WTC11 (cell line): ENCODE data around the gene STAG1.

ENCODE experiments used
- ATF1 ChIP-seq: sonication (generic); formaldehyde crosslinking; IDR thresholded peaks from 2 replicates; pipeline ENCODE4 v1.8.1; 2023; ENCODE audit warnings: mild to moderate bottlenecking, moderate library complexity, missing genetic modification reagents
- CREB1 ChIP-seq: sonication (generic); formaldehyde crosslinking; IDR thresholded peaks from 2 replicates; pipeline ENCODE4 v1.8.0; 2023; ENCODE audit warnings: mild to moderate bottlenecking, missing genetic modification reagents
- CREM ChIP-seq: sonication (generic); formaldehyde crosslinking; IDR thresholded peaks from 2 replicates; pipeline ENCODE4 v1.8.1; 2022; ENCODE audit warnings: mild to moderate bottlenecking, missing genetic modification reagents, moderate library complexity
- GRHL2 ChIP-seq: fragments of 250-450 bp; sonication (Bioruptor Pico); IDR thresholded peaks from 2 replicates; pipeline ENCODE4 v1.8.0; 2022; ENCODE audit warnings: mild to moderate bottlenecking, moderate library complexity; ENCODE audit not compliant: insufficient replicate concordance, severe bottlenecking
- KAT7 ChIP-seq: sonication (generic); formaldehyde crosslinking; IDR thresholded peaks from 2 replicates; pipeline ENCODE4 v1.8.1; 2023; ENCODE audit warnings: missing genetic modification reagents, mild to moderate bottlenecking, borderline replicate concordance
- SP1 ChIP-seq: sonication (generic); formaldehyde crosslinking; conservative IDR thresholded peaks from 2 replicates; pipeline ENCODE4 v1.8.1; 2022; ENCODE audit warnings: missing genetic modification reagents
- ZNF263 ChIP-seq: sonication (generic); formaldehyde crosslinking; IDR thresholded peaks from 2 replicates; pipeline ENCODE4 v1.8.1; 2022; ENCODE audit warnings: low read depth, mild to moderate bottlenecking, moderate library complexity, missing genetic modification reagents
- TF ChIP-seq, protein P1 (sequence below): fragments of 200-600 bp; IDR thresholded peaks from 2 replicates; pipeline ENCODE4 v1.8.0; 2022; ENCODE audit warnings: antibody characterized with exemption
- TF ChIP-seq, protein P2 (sequence below): sonication (generic); formaldehyde crosslinking; IDR thresholded peaks from 2 replicates; pipeline ENCODE4 v1.8.1; 2022; ENCODE audit warnings: mild to moderate bottlenecking, moderate library complexity, missing genetic modification reagents
- TF ChIP-seq, protein P3 (sequence below): sonication (generic); formaldehyde crosslinking; IDR thresholded peaks from 2 replicates; pipeline ENCODE4 v1.8.1; 2023; ENCODE audit warnings: mild to moderate bottlenecking, missing genetic modification reagents, moderate library complexity

DNA sequence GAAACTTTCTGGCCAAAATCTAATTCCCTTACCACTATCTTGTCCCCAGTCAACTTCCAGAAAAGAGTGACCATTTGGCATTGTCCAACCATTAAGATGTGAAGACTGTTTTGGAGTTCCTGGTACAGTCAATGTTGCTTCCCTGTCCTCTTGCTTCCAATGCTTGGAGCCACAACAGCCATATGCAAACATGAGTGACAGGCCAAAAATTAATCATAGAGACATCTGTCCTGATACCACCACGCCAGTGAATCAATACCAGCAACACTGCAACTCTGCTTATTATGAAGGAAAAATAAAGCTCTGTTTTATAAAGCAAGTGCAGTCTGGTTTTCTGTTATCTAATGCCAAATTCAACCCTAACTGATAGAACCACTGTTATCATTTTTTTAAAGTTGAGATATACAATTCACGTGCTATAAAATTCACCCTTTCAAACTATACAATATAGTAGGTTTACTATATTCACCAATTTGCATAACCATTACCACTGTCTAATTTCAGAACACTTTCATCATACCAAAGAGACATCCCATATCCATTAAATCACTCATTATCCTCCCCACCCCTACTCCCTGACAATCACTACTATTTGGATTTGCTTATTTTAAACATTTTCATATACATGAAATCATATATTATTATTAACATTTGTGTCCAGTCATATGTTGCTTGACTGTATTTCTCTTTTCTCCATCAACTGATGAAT lies 76.9 kb downstream of the STAG1 start:
- TF ChIP-seq CREM (CRISPR knock-in tag) (no peak), CREB1 (no peak), GRHL2 (CRISPR knock-in tag) (no peak), KAT7 (no peak), ZNF263 (CRISPR knock-in tag) (no peak), SP1 (no peak), ATF1 (CRISPR knock-in tag) (no peak)
- TF ChIP-seq, protein P1, sequence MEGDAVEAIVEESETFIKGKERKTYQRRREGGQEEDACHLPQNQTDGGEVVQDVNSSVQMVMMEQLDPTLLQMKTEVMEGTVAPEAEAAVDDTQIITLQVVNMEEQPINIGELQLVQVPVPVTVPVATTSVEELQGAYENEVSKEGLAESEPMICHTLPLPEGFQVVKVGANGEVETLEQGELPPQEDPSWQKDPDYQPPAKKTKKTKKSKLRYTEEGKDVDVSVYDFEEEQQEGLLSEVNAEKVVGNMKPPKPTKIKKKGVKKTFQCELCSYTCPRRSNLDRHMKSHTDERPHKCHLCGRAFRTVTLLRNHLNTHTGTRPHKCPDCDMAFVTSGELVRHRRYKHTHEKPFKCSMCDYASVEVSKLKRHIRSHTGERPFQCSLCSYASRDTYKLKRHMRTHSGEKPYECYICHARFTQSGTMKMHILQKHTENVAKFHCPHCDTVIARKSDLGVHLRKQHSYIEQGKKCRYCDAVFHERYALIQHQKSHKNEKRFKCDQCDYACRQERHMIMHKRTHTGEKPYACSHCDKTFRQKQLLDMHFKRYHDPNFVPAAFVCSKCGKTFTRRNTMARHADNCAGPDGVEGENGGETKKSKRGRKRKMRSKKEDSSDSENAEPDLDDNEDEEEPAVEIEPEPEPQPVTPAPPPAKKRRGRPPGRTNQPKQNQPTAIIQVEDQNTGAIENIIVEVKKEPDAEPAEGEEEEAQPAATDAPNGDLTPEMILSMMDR = no peak
- TF ChIP-seq, protein P2, sequence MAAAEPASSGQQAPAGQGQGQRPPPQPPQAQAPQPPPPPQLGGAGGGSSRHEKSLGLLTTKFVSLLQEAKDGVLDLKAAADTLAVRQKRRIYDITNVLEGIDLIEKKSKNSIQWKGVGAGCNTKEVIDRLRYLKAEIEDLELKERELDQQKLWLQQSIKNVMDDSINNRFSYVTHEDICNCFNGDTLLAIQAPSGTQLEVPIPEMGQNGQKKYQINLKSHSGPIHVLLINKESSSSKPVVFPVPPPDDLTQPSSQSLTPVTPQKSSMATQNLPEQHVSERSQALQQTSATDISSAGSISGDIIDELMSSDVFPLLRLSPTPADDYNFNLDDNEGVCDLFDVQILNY (CRISPR knock-in tag) = no peak
- TF ChIP-seq, protein P3, sequence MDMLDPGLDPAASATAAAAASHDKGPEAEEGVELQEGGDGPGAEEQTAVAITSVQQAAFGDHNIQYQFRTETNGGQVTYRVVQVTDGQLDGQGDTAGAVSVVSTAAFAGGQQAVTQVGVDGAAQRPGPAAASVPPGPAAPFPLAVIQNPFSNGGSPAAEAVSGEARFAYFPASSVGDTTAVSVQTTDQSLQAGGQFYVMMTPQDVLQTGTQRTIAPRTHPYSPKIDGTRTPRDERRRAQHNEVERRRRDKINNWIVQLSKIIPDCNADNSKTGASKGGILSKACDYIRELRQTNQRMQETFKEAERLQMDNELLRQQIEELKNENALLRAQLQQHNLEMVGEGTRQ (CRISPR knock-in tag) = no peak
